ENCODE results near the gene PANK2. TPM values are rescaled to one million over a fixed set of nuclear protein-coding genes. Genes with fewer than 3 reads are reported as not detected.

Gene PANK2
- total and polyA plus RNA-seq, 4 experiments from 2014 or later = 48.5 to 80.5 (median 62.9) TPM

Small RNA genes within 50 kb of the gene (microRNA-seq; reads per million reads assigned to microRNA genes)
- gene MIR103A2 (ENCODE audit: borderline microRNAs expressed, borderline number of aligned reads, borderline replicate concordance) (not detected), gene MIR103B2 (ENCODE audit: borderline microRNAs expressed, borderline number of aligned reads, borderline replicate concordance) (not detected)

Other genes with a start within 250 kb of the PANK2 start
- not detected for gene GFRA4, start 226.0 kb upstream of the PANK2 start, total RNA-seq
- not detected for gene GFRA4, start 226.0 kb upstream of the PANK2 start, polyA plus RNA-seq
- not detected for gene ADAM33, start 207.4 kb upstream of the PANK2 start, total RNA-seq
- gene ADAM33, start 207.4 kb upstream of the PANK2 start, polyA plus RNA-seq = not detected
- gene SIGLEC1, start 176.8 kb upstream of the PANK2 start, total RNA-seq = under 1 TPM; 0.30 to 0.32 TPM
- gene SIGLEC1, start 176.8 kb upstream of the PANK2 start, polyA plus RNA-seq = not detected
- gene HSPA12B, start 156.7 kb upstream of the PANK2 start, total RNA-seq = not detected
- gene HSPA12B, start 156.7 kb upstream of the PANK2 start, polyA plus RNA-seq = under 1 TPM in 1 of 2 donors, not detected in 1; 0.22 TPM
- 10 to 100 TPM; 15.7 to 17.3 TPM for gene ADISSP, start 121.6 kb upstream of the PANK2 start, total RNA-seq
- gene ADISSP, start 121.6 kb upstream of the PANK2 start, polyA plus RNA-seq = 10 to 100 TPM; 16.3 to 31.5 TPM
- gene SPEF1, start 107.9 kb upstream of the PANK2 start, total RNA-seq = not detected
- gene SPEF1, start 107.9 kb upstream of the PANK2 start, polyA plus RNA-seq = under 1 TPM in 1 of 2 donors, not detected in 1; 0.15 TPM
- 10 to 100 TPM; 52.2 to 56.7 TPM for gene CENPB, start 102.6 kb upstream of the PANK2 start, total RNA-seq
- 1 to 10 TPM in 1 of 2 donors, under 1 TPM in 1; 0.56 to 1.9 TPM for gene CENPB, start 102.6 kb upstream of the PANK2 start, polyA plus RNA-seq
- gene CDC25B, start 93.1 kb upstream of the PANK2 start, total RNA-seq = 100 to 1,000 TPM; 410 to 420 TPM
- gene CDC25B, start 93.1 kb upstream of the PANK2 start, polyA plus RNA-seq = 10 to 100 TPM; 25.9 to 55.9 TPM
- 10 to 100 TPM; 10.4 to 11.1 TPM for gene AP5S1, start 68.8 kb upstream of the PANK2 start, total RNA-seq
- gene AP5S1, start 68.8 kb upstream of the PANK2 start, polyA plus RNA-seq = 10 to 100 TPM; 14.5 to 16.8 TPM
- 10 to 100 TPM; 45.2 to 49.3 TPM for gene MAVS, start 42.6 kb upstream of the PANK2 start, total RNA-seq
- gene MAVS, start 42.6 kb upstream of the PANK2 start, polyA plus RNA-seq = 1 to 10 TPM; 1.2 to 8.5 TPM
- gene RNF24, start 126.2 kb downstream of the PANK2 start, total RNA-seq = 10 to 100 TPM; 23.0 to 25.8 TPM
- gene RNF24, start 126.2 kb downstream of the PANK2 start, polyA plus RNA-seq = 10 to 100 TPM; 15.4 to 17.2 TPM

Measured in CD4-positive, alpha-beta memory T cell (primary cell).